Common myeloid progenitor, CD34-positive (primary cell): ENCODE results near the gene LHX5.

ENCODE experiments used
- CTCF ChIA-PET: fragments of 350-600 bp; sonication (Branson Sonifier 250); formaldehyde crosslinking; loops from one replicate; lab custom pipeline; 2021; ENCODE audit warnings: antibody characterized with exemption; lab: Charles Lee
- POLR2A ChIA-PET: fragments of 350-600 bp; sonication (Branson Sonifier 250); formaldehyde crosslinking; loops from one replicate; lab custom pipeline; 2021; ENCODE audit warnings: antibody characterized with exemption; lab: Charles Lee
- DNase-seq, 3 donors: peaks; one replicate each; pipeline versions ENCODE4 v3.0.0 to v3.0.0-alpha.2; 2013
- H3K27ac ChIP-seq, 2 experiments: 1 replicate in 1 of 2; 2 replicates in 1 of 2; pipeline ENCODE4 v1.7.0; 2013; ENCODE audit warnings: inconsistent platforms in 2 of 2, low read length in 2 of 2, mild to moderate bottlenecking in 2 of 2, low read depth in 1 of 2, moderate library complexity in 1 of 2; ENCODE audit not compliant: severe bottlenecking in 2 of 2, insufficient read depth in 1 of 2, poor library complexity in 1 of 2
- H3K27me3 ChIP-seq, 5 experiments: replicated peaks in 2 of 5; 1 replicate in 3 of 5; 2 replicates in 2 of 5; pipeline versions ENCODE4 v1.6.1 to v1.7.0; 2013; ENCODE audit warnings: low read length in 4 of 5, mild to moderate bottlenecking in 2 of 5, moderate library complexity in 2 of 5, inconsistent platforms in 1 of 5; ENCODE audit not compliant: insufficient read depth in 5 of 5, control insufficient read depth in 4 of 5
- H3K36me3 ChIP-seq, 4 experiments: 1 replicate in 2 of 4; 2 replicates in 2 of 4; pipeline versions ENCODE4 v1.6.1 to v1.7.0; 2013; ENCODE audit warnings: low read length in 3 of 4, control low read depth in 1 of 4, mild to moderate bottlenecking in 1 of 4; ENCODE audit not compliant: control insufficient read depth in 4 of 4, insufficient read depth in 4 of 4
- H3K4me1 ChIP-seq, 4 experiments: 1 replicate in 3 of 4; 2 replicates in 1 of 4; pipeline versions ENCODE4 v1.6.1 to v1.7.1; 2013; ENCODE audit warnings: low read length in 3 of 4, mild to moderate bottlenecking in 3 of 4, control low read depth in 1 of 4, inconsistent platforms in 1 of 4, moderate library complexity in 1 of 4; ENCODE audit not compliant: control insufficient read depth in 4 of 4, insufficient read depth in 4 of 4; ENCODE audit errors: control extremely low read depth in 1 of 4
- H3K4me3 ChIP-seq, 7 experiments: 1 replicate in 4 of 7; 2 replicates in 3 of 7; pipeline versions ENCODE4 v1.5.1 to v1.7.0; 2013; ENCODE audit warnings: mild to moderate bottlenecking in 7 of 7, low read length in 6 of 7, moderate library complexity in 6 of 7, inconsistent platforms in 2 of 7, low read depth in 2 of 7, control low read depth in 1 of 7; ENCODE audit not compliant: insufficient read depth in 4 of 7, control insufficient read depth in 1 of 7; ENCODE audit errors: extremely low read depth in 1 of 7
- H3K9me3 ChIP-seq, 5 experiments: 1 replicate in 4 of 5; 2 replicates in 1 of 5; pipeline versions ENCODE4 v1.6.1 to v1.7.1; 2013; ENCODE audit warnings: low read length in 4 of 5, mild to moderate bottlenecking in 2 of 5, inconsistent platforms in 1 of 5, low read depth in 1 of 5, moderate library complexity in 1 of 5; ENCODE audit not compliant: control insufficient read depth in 4 of 5, insufficient read depth in 2 of 5; ENCODE audit errors: control extremely low read depth in 1 of 5
- WGBS: methylation state at CpG from one replicate; pipeline ENCODE4 v1.1.5; 2013; ENCODE audit not compliant: insufficient coverage; 5-methylcytosine and 5-hydroxymethylcytosine counted together

The LHX5 gene

GRCh38 chr12:113468365-113469223, 3.1 kb downstream of the LHX5 start:
- ChIA-PET CTCF (interaction anchor here (1.3 kb wide), 1 partner anchor 12 kb away, joined by 3 read pairs; no protein-coding TSS in a partner anchor), POLR2A (no interaction called here)
- H3K9me3 ChIP-seq = no peaks in the 10 kb centered on the region
- DNase-seq = no peak
- peaks cover 0 to 42% (median 25%) of the 10 kb centered on the region in 4 experiments for H3K4me1 ChIP-seq
- no peaks in the 10 kb centered on the region for H3K36me3 ChIP-seq
- peak overlapping the region in 2 of 7 experiments; percentile 33 to 55 for H3K4me3 ChIP-seq
- no peak overlapping the region for H3K27ac ChIP-seq
- WGBS = 6% methylated on average over 28 of the region's 38 CpGs
- H3K27me3 ChIP-seq = peaks cover 10 to 100% (median 73%) of the 10 kb centered on the region in 5 experiments

DNA sequence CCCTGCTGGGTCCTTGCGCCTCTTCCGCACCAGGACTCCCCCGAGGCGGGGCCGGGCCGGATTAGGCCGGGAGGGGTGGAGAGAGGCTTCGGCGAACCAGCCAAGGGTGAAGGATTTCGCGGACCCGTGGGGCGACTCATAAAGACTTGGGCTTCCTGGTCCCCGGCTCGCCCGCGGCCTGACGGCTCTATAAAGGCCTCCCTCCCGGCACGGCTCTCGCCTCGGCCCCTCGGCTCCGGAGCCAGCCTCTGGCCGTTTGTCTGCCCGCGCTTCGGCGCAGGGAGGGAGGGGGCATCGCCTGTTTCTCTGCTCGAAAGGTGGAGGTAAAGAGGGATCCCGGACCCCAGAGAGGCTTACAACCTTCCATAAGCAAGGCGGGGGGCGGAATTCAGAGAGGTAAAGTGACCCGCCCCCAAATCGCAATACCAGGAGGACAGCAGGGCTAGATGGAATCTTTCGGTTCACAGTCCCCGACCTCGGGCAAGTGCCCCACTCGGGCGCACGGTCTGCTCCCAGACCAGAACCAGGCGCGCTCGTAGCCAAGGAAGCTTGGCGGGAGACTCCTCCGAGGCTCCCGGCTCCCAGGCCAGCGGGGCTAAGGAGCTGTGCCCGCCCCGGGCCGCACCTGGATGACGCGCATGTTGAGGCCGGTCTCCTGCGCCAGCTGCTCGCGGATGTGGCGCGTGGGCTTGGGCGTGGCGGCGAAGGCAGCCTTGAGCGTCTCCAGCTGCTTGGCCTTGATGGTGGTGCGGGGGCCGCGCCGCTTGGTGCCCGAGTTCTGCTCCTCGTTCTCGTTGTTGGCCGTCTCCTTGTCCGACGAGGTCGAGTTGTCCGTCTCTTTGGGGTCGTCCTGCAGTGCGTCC, 3.9 kb downstream of the LHX5 start:
- H3K27ac ChIP-seq = no peak overlapping the region
- POLR2A ChIA-PET = interaction anchor here (0.6 kb wide), 1 partner anchor 22 kb away, joined by 3 read pairs; no protein-coding TSS in a partner anchor
- peak overlapping the region in 3 of 7 experiments; percentile 33 to 55 (median 46) for H3K4me3 ChIP-seq
- DNase-seq = no peak
- WGBS = 2% methylated on average over 73 of the region's 78 CpGs
- peaks cover 4 to 100% (median 65%) of the 10 kb centered on the region in 5 experiments for H3K27me3 ChIP-seq
- CTCF ChIA-PET = no interaction called here
- H3K36me3 ChIP-seq = no peaks in the 10 kb centered on the region
- peaks cover 0 to 50% (median 29%) of the 10 kb centered on the region in 4 experiments for H3K4me1 ChIP-seq
- H3K9me3 ChIP-seq = no peaks in the 10 kb centered on the region

DNA sequence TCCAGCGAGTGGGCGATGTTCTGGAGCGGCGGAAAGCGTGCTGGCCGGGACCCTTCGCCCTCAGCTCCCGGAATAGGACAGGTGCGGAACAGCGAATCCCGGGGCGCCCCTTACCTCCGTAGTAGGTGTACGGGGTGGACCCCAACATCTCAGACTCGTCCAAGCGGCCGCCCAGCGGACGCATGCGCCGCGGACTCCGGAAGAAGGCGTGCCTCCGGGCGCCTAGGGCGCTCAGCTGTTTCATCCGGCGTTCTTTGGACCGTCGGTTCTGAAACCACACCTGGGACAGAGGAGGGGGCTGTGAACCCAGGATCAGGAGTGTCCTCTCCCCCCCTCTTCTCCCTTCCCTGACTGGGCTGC, 4.5 kb downstream of the LHX5 start:
- no peak overlapping the region for H3K27ac ChIP-seq
- peaks cover 0 to 55% (median 30%) of the 10 kb centered on the region in 4 experiments for H3K4me1 ChIP-seq
- ChIA-PET CTCF (no interaction called here), POLR2A (interaction anchor here (0.6 kb wide), 1 partner anchor 22 kb away, joined by 3 read pairs; no protein-coding TSS in a partner anchor)
- no peaks in the 10 kb centered on the region for H3K9me3 ChIP-seq
- DNase-seq = no peak
- H3K27me3 ChIP-seq = peaks cover 4 to 100% (median 65%) of the 10 kb centered on the region in 5 experiments
- H3K4me3 ChIP-seq = peak overlapping the region in 3 of 7 experiments; percentile 33 to 55 (median 46)
- WGBS = 3% methylated on average over 31 of the region's 31 CpGs
- no peaks in the 10 kb centered on the region for H3K36me3 ChIP-seq

DNA sequence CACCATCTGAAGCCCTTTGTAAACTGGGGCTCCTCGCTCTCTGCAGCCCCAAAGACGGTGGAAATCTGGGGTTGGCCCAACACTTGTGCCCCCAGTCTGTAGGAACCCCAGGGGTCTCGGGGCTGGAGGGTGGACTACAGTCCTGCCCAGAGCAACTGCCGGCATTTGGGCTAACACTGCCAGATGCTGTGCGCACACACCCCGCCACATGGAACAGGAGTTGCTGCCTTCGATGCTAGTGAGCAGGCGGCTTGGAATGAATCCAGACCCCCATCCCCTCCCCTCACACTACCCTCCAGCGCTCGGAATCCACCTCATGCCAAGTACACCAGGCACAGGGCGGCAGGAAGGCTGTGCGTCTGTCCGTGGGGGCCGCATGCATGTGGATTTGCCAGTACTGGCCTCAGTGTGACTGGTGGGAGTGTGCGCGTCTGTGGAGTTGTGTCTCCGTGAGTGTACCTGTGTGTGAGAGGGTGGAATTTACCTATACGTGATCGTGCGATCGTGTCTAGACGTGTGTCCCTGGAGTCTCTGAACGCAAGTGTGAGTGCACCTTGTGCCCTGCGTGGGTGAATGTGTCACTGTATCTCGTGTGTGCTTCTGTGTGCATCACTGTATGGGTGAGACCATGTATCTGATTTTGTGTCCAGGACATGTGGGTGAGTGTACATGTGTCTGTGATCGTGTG, 5.1 kb downstream of the LHX5 start:
- Histone ChIP-seq H3K4me1 (peaks cover 0 to 55% (median 30%) of the 10 kb centered on the region in 4 experiments), H3K27ac (no peak overlapping the region), H3K9me3 (no peaks in the 10 kb centered on the region), H3K36me3 (no peaks in the 10 kb centered on the region), H3K27me3 (peaks cover 5 to 99% (median 63%) of the 10 kb centered on the region in 5 experiments), H3K4me3 (no peak overlapping the region)
- ChIA-PET CTCF (no interaction called here), POLR2A (interaction anchor here (0.6 kb wide), 1 partner anchor 21 kb away, joined by 3 read pairs; no protein-coding TSS in a partner anchor)
- 9% methylated on average over 22 of the region's 26 CpGs for WGBS
- peak in 1 of 3 donors; percentile 23 for DNase-seq

GRCh38 chr12:113465808-113466453, 5.7 kb downstream of the LHX5 start:
- H3K4me3 ChIP-seq = no peak overlapping the region
- peaks cover 0 to 51% (median 26%) of the 10 kb centered on the region in 4 experiments for H3K4me1 ChIP-seq
- H3K9me3 ChIP-seq = no peaks in the 10 kb centered on the region
- 2% methylated on average over 8 of the region's 13 CpGs for WGBS
- peaks cover 10 to 99% (median 60%) of the 10 kb centered on the region in 5 experiments for H3K27me3 ChIP-seq
- CTCF ChIA-PET = interaction anchor here (0.8 kb wide), 1 partner anchor 26 kb away, joined by 3 read pairs; no protein-coding TSS in a partner anchor
- POLR2A ChIA-PET = no interaction called here
- H3K27ac ChIP-seq = no peak overlapping the region
- no peak for DNase-seq
- H3K36me3 ChIP-seq = no peaks in the 10 kb centered on the region
